Trophoblast cell (in vitro differentiated cells and primary cell): ENCODE measurements around the gene CR1L.

ENCODE experiments used
- DNase-seq, 2 donors: peaks; one replicate each; pipeline ENCODE4 v3.0.0-alpha.2; 2016
- H2AFZ ChIP-seq: 2 replicates; pipeline ENCODE4 v1.6.1; 2013; ENCODE audit warnings: low read length, moderate library complexity, mild to moderate bottlenecking; ENCODE audit not compliant: insufficient read depth, poor library complexity
- H2AK5ac ChIP-seq: 2 replicates; pipeline ENCODE4 v1.6.1; 2013; ENCODE audit warnings: mild to moderate bottlenecking, low read length
- H2BK120ac ChIP-seq: 2 replicates; pipeline ENCODE4 v1.6.1; 2013; ENCODE audit warnings: low read length, mild to moderate bottlenecking, moderate library complexity; ENCODE audit not compliant: insufficient read depth, poor library complexity
- H2BK12ac ChIP-seq: 2 replicates; pipeline ENCODE4 v1.6.1; 2013; ENCODE audit warnings: mild to moderate bottlenecking, low read length, moderate library complexity
- H2BK5ac ChIP-seq: 2 replicates; pipeline ENCODE4 v1.6.1; 2013; ENCODE audit warnings: low read length, low read depth, moderate library complexity, mild to moderate bottlenecking; ENCODE audit not compliant: poor library complexity
- H3K14ac ChIP-seq: 2 replicates; pipeline ENCODE4 v1.6.1; 2013; ENCODE audit warnings: mild to moderate bottlenecking, low read length
- H3K18ac ChIP-seq: 2 replicates; pipeline ENCODE4 v1.6.1; 2013; ENCODE audit warnings: mild to moderate bottlenecking, low read length
- H3K23ac ChIP-seq: 2 replicates; pipeline ENCODE4 v1.6.1; 2013; ENCODE audit warnings: low read length
- H3K27ac ChIP-seq: 2 replicates; pipeline ENCODE4 v1.5.1; 2013; ENCODE audit warnings: low read depth, mild to moderate bottlenecking, inconsistent platforms, low read length, moderate library complexity
- H3K27me3 ChIP-seq: 2 replicates; pipeline ENCODE4 v1.6.1; 2013; ENCODE audit warnings: inconsistent platforms, mild to moderate bottlenecking, low read length, moderate library complexity; ENCODE audit not compliant: insufficient read depth
- H3K36me3 ChIP-seq, 2 experiments: 1 replicate in 1 of 2; 2 replicates in 1 of 2; pipeline ENCODE4 v1.6.1; 2013; ENCODE audit warnings: low read length in 2 of 2, mild to moderate bottlenecking in 2 of 2, moderate library complexity in 1 of 2; ENCODE audit not compliant: insufficient read depth in 2 of 2, control insufficient read depth in 1 of 2
- H3K4ac ChIP-seq: 2 replicates; pipeline ENCODE4 v1.6.1; 2013; ENCODE audit warnings: low read depth, mild to moderate bottlenecking, low read length, moderate library complexity
- H3K4me1 ChIP-seq, 2 experiments: 1 replicate in 1 of 2; 2 replicates in 1 of 2; pipeline ENCODE4 v1.6.1; 2013; ENCODE audit warnings: low read length in 2 of 2, mild to moderate bottlenecking in 2 of 2, moderate library complexity in 1 of 2; ENCODE audit not compliant: insufficient read depth in 2 of 2, control insufficient read depth in 1 of 2
- H3K4me2 ChIP-seq: 2 replicates; pipeline ENCODE4 v1.6.1; 2013; ENCODE audit warnings: inconsistent platforms, mild to moderate bottlenecking, low read length, moderate library complexity
- H3K4me3 ChIP-seq: 2 replicates; pipeline ENCODE4 v1.5.1; 2013; ENCODE audit warnings: mild to moderate bottlenecking, low read depth, low read length, inconsistent platforms
- H3K79me1 ChIP-seq: one replicate; pipeline ENCODE4 v1.6.1; 2013; ENCODE audit warnings: low read length
- H3K79me2 ChIP-seq: 2 replicates; pipeline ENCODE4 v1.6.1; 2013; ENCODE audit warnings: low read length, mild to moderate bottlenecking; ENCODE audit not compliant: control insufficient read depth, insufficient read depth, poor library complexity
- H3K9ac ChIP-seq: 2 replicates; pipeline ENCODE4 v1.6.1; 2013; ENCODE audit warnings: mild to moderate bottlenecking, low read length
- H3K9me3 ChIP-seq: 2 replicates; pipeline ENCODE4 v1.6.1; 2013; ENCODE audit warnings: low read depth, mild to moderate bottlenecking, control low read depth, inconsistent platforms, low read length; ENCODE audit not compliant: insufficient read depth
- H4K12ac ChIP-seq: 2 replicates; pipeline ENCODE4 v1.6.1; 2013; ENCODE audit warnings: low read depth, mild to moderate bottlenecking, low read length, moderate library complexity
- H4K8ac ChIP-seq: 2 replicates; pipeline ENCODE4 v1.6.1; 2013; ENCODE audit warnings: low read depth, mild to moderate bottlenecking, low read length, moderate library complexity
- H4K91ac ChIP-seq: one replicate; pipeline ENCODE4 v1.6.1; 2013; ENCODE audit warnings: low read depth, mild to moderate bottlenecking, low read length, moderate library complexity
- WGBS: extraction: QIAGEN DNeasy Blood & Tissue Kit; methylation state at CpG from one replicate; pipeline ENCODE4 v1.1.7; 2013; ENCODE audit warnings: missing lambda C conversion rate; ENCODE audit not compliant: insufficient read length, insufficient coverage; ENCODE audit errors: extremely low coverage; 5-methylcytosine and 5-hydroxymethylcytosine counted together

Gene CR1L

GRCh38 chr1:207626972-207627337, 18.0 kb upstream of the CR1L start:
- DNase-seq = no peak
- Histone ChIP-seq H4K8ac (no peak overlapping the region), H3K9me3 (no peaks in the 10 kb centered on the region), H3K9ac (no peak overlapping the region), H2AK5ac (no peak overlapping the region), H4K12ac (no peak overlapping the region), H3K79me2 (no peaks in the 10 kb centered on the region), H3K14ac (no peak overlapping the region), H2BK12ac (no peak overlapping the region), H3K4me1 (no peaks in the 10 kb centered on the region), H3K23ac (no peak overlapping the region), H4K91ac (no peak overlapping the region), H2AFZ (no peak overlapping the region), H3K27me3 (no peaks in the 10 kb centered on the region), H3K79me1 (no peaks in the 10 kb centered on the region), H3K27ac (no peak overlapping the region), H3K36me3 (no peaks in the 10 kb centered on the region), H3K4ac (no peak overlapping the region), H3K18ac (no peak overlapping the region), H2BK5ac (no peak overlapping the region), H3K4me2 (no peak overlapping the region), H2BK120ac (no peak overlapping the region), H3K4me3 (no peak overlapping the region)
- WGBS = no CpG with 5 or more reads among the region's 1 CpG

GRCh38 chr1:207627496-207627895, 17.4 kb upstream of the CR1L start:
- Histone ChIP-seq H2BK5ac (no peak overlapping the region), H3K27ac (no peak overlapping the region), H4K91ac (no peak overlapping the region), H2AFZ (no peak overlapping the region), H3K23ac (no peak overlapping the region), H3K18ac (no peak overlapping the region), H3K4ac (no peak overlapping the region), H2BK120ac (no peak overlapping the region), H3K9ac (no peak overlapping the region), H3K4me2 (no peak overlapping the region), H4K8ac (no peak overlapping the region), H3K4me1 (no peaks in the 10 kb centered on the region), H3K79me1 (no peaks in the 10 kb centered on the region), H3K14ac (no peak overlapping the region), H3K79me2 (no peaks in the 10 kb centered on the region), H4K12ac (no peak overlapping the region), H3K27me3 (no peaks in the 10 kb centered on the region), H2AK5ac (no peak overlapping the region), H3K9me3 (no peaks in the 10 kb centered on the region), H2BK12ac (no peak overlapping the region), H3K4me3 (no peak overlapping the region), H3K36me3 (no peaks in the 10 kb centered on the region)
- DNase-seq = no peak
- no CpG with 5 or more reads among the region's 2 CpGs for WGBS

- no peak overlapping the region for H2BK5ac ChIP-seq
- H3K4me2 ChIP-seq = no peak overlapping the region
These were observed 16.2 kb upstream of the CR1L start for GRCh38 chr1:207628776-207629175.

GRCh38 chr1:207631137-207631536, 13.8 kb upstream of the CR1L start:
- Histone ChIP-seq H2AK5ac (no peak overlapping the region), H3K14ac (no peak overlapping the region), H3K9me3 (no peaks in the 10 kb centered on the region), H3K79me2 (no peaks in the 10 kb centered on the region), H2BK5ac (no peak overlapping the region), H2AFZ (no peak overlapping the region), H3K4me3 (no peak overlapping the region), H2BK12ac (no peak overlapping the region), H3K36me3 (no peaks in the 10 kb centered on the region), H3K9ac (no peak overlapping the region), H3K27me3 (no peaks in the 10 kb centered on the region), H3K4me1 (no peaks in the 10 kb centered on the region), H4K8ac (no peak overlapping the region), H4K12ac (no peak overlapping the region), H3K23ac (peak overlapping the region; percentile 74), H4K91ac (no peak overlapping the region), H3K79me1 (no peaks in the 10 kb centered on the region), H2BK120ac (no peak overlapping the region), H3K4ac (no peak overlapping the region), H3K27ac (no peak overlapping the region), H3K18ac (no peak overlapping the region), H3K4me2 (no peak overlapping the region)
- DNase-seq = no peak
- no CpG with 5 or more reads among the region's 1 CpG for WGBS

More at GRCh38 chr1:207628776-207629175, 16.2 kb upstream of the CR1L start:
- H2BK120ac ChIP-seq = no peak overlapping the region
- no peaks in the 10 kb centered on the region for H3K79me1 ChIP-seq
- no peak overlapping the region for H2AFZ ChIP-seq
- no peak for DNase-seq
- H3K36me3 ChIP-seq = no peaks in the 10 kb centered on the region
- H3K18ac ChIP-seq = no peak overlapping the region
- WGBS = no CpG with 5 or more reads among the region's 5 CpGs
- no peaks in the 10 kb centered on the region for H3K4me1 ChIP-seq
- no peaks in the 10 kb centered on the region for H3K27me3 ChIP-seq
- no peak overlapping the region for H3K14ac ChIP-seq
- no peak overlapping the region for H3K27ac ChIP-seq
- H4K8ac ChIP-seq = no peak overlapping the region
- H3K4ac ChIP-seq = no peak overlapping the region
- no peak overlapping the region for H3K4me3 ChIP-seq
- H3K9ac ChIP-seq = no peak overlapping the region
- no peak overlapping the region for H3K23ac ChIP-seq
- no peak overlapping the region for H4K91ac ChIP-seq
- H2AK5ac ChIP-seq = no peak overlapping the region
- no peaks in the 10 kb centered on the region for H3K9me3 ChIP-seq
- H2BK12ac ChIP-seq = no peak overlapping the region
- no peaks in the 10 kb centered on the region for H3K79me2 ChIP-seq
- no peak overlapping the region for H4K12ac ChIP-seq
